CD4-positive, alpha-beta T cell treated with Interleukin-21 for 1 hour (primary cell): ENCODE measurements around the gene GRIP2.
A peak's percentile ranks its signal among the peaks of the same experiment; 100 is the strongest.

Experiments
- DNase-seq: peaks from one replicate; pipeline ENCODE4 v3.0.0-alpha.2; 2020

Gene GRIP2

DNA sequence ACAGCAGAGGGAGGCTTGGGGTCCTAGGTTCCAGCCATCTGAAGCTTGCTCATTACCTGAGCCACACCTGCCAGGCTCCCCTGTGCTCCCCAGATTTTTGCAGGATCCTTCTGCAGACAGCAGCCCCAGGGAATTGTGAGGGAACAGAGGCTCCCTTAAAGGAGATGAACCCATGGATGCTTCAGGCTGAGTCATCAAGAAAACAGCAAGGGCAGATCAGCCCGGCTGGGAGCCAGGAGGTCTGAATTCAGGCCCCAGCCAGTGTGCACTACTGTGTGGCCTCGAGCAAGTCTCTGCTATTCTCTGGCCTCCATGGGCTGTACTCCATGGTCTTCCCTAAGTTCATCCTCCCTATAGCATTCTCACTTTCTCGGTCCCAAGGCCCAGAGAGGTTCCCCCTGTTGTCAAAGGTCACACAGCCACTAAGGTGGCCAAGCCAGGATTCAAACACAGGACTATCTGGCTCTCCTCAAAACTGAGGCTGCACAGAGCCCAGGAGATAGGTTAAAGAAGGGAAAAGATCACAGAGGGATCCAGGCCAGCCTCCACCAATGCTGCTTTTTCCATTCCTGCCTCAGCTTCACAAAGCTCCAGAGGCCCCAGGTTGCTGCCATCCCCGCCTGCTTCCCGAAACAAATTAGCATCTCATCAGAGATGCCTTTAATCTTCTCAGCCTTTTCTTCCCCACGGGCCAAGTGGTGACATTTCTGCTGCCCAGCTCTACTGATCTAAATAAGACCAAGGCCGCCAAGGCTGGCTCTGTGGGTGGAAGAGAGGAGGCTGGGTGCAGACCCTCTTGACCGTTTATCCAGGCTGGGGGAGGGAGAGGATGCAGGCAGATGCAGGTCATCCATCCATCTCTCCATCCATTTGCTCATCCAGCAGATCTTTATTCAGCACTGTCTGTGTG, 21.2 kb upstream of the GRIP2 start:
- DNase-seq: no peak

DNA sequence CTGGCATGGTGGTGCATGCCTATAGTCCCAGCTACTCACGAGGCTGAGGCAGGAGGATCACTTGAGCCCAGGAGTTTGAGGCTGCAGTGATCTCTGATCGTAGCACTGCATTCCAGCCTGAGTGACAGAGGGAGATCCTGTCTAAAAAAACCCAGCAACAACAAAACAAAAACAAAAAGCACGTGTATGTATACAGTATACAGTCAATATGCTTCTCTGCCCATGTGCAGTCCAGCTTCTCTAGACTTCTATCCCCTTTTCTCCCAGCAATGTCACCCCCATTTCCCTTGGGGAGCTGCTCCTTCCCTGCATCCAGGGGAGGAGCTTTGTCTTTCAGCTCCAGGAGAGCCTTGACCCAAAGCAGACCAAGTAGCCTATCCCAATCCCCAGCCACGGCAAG, 20.0 kb upstream of the GRIP2 start:
- DNase-seq: no peak

DNA sequence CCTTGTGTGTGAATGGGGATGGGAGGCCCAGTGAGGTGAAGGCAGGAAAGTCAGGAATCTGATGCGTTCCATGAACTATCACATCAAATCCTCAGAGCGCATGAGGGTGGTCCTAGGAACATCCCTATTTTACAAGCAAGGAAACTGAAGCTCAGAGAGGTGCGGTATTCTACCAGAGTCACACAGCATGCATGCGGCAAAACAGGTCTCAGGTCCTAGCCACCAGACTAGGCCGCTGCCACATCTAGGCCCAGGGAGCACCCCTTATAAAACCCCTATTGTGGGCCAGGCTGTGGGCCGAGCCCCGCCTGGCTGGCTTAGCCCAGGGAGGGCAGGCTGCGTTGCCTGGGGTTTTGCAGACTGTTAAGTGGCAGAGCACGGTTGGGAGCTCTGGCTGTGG, 17.9 kb upstream of the GRIP2 start:
- DNase-seq: no peak

DNA sequence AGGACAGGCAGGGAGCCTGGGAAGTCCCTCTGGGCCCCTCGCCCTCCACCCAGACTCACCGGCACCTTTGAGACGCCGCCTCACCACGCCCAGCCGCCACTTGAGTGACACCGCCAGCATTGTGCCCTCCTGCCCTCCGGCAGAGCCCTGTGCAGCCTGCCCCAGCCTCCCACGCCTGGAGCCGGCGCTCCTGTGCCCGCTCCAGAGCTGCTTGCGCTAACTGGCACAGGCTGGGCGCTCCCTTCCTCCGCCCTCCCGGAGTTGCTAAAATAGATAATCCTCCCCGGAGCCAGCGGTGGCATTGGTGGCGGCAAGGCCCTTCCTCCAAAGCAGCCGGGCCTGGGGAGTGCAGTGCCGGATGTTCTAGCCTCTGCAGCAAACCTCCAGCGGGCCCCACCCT, 15.7 kb upstream of the GRIP2 start:
- DNase-seq: no peak

DNA sequence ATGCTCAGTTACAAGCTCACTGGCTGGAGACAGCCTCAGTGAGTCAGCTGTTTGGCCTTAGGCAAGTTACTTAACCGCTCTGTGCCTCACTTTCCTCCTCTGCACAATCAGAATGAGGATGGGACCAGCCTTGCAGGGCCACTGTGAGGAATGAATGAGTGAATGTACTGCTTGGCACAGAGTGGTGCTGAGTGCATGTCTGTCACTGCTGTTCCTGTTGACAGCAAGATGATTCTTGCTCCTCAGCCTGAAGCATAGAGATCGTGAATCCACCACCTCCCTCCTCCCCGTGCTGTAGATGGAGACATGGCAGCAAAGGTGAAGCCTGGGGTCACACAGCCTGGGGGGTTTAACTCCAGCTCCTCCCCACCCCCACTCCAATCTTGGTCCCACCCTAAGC, 14.6 kb upstream of the GRIP2 start:
- DNase-seq: no peak

DNA sequence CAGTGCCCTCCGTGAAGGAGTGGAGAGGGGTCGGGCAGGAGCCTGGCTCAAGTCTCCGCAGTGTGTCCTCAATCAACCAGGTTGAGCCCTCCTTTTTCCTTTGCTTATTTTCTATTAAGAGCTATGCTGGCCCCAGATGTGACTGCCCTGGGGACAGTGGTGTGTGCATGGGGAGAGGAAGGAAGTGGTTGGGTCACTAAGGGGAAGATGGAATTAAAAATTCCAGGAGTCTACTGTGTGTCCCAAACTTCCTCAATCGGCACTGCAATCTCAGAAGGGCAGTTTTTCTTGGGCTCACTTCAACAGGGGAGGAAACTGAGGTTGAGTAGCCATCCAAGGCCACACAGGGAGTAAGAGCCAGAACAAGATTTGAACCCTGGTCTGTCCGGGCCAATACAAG, 13.7 kb upstream of the GRIP2 start:
- no peak for DNase-seq

DNA sequence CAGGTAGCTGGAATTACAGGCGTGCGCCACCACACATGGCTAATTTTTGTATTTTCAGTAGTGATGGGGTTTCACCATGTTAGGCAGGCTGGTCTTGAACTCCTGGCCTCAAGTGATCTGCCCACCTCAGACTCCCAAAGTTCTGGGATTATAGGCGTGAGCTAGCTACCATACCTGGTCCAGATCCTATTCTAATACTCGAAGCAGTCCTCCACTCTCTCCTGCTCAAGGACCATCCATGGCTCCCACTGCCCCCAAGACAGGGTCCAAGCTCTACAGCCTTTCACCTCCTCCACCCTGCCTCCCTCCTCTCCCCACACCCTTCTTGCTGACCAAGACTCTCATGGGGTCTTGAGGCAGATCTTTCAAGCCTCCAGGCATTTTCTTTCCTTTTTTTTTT, 12.6 kb upstream of the GRIP2 start:
- DNase-seq: no peak

DNA sequence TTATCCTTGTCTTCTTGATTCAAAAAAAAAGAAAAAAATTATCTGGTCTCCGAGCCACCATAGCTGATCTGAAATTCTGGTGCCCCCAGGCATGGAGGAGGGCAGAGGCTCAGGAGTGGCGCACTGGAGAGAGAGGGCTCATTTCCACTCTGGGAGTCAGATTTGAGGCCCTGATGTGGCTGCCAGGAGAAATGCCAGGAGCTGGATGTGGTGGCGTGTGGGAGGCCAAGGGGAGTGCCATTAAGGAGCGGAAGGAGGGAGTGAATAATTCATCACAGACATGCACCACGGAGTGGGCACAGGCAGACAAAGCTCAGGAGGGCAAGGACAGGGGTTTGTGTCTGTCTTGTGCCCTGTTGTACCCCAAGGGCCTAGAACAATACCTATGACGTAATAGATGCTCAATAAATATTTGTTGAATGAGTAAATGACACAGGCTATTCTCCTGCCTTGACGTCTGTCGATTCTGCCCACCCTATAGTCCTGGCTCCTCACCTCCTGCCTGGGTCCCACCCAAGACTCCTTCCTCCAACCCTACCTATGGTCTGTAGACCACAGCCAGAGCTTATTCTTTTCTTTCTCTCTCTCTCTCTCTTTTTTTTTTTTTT, 12.0 kb upstream of the GRIP2 start:
- DNase-seq: no peak

DNA sequence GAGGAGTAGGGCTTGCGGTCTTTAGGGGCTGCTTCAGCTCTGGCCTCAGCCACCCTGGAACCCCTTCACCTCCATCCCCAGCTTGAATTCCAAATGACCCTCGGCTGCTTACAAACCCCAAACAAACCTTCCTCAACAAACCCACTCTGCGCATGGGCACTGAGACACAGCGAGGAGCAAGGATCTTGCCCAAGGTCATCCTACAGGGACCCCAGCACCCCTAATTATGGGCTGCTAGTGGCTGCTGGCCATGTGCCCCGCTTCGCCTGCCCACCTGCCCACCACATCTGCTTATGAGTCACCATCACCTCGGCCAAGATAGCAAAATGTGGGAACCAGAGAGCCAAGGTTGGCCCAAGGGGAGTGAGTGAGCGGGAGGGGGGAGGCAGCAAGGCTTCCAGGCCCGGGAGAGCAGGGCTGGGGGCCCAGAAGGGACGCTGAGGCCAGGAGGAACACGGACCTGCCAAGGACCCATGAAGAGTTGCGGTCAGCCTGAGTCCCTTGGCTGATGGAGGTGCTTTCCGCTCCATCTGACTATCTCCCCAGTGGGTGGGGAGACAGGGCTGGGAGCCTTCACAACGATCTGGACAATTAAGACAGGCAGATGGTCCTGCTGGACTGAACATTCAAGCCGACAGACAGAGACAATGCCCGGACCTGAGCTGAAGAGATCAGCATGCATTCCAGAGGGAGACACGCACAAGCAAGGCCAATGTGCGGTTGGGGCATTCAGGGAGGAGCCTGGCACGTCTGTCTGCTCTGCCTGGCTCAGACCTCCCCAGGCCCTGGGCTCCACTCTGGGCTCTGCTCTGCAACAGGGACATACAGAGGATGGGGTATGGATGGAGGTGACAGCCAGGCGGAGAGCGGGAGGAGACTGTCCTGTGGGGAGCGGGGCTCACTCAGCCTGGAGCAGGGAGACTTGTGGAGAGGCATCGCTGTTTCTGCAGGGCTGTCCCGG, 10.8 kb upstream of the GRIP2 start:
- no peak for DNase-seq

DNA sequence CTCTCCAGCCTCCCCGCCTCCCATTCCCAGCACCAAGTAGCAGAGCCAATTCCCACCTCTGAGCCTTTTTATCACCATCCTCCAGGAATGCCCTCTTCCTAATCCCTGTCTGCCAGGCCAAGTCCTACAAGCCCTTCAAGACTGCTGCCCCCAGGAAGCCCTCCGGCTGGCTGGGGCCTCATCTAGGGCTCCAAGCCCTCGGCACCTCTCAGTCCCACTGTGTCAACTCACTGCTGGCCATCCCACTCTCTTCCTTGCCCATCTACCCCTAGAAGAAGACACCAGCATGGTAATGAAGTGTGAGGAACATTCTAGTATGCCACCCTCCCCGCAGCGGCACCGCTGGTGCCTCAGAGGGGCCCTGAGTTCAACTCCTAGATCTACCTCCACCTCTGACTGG, 10.0 kb upstream of the GRIP2 start:
- DNase-seq: no peak

DNA sequence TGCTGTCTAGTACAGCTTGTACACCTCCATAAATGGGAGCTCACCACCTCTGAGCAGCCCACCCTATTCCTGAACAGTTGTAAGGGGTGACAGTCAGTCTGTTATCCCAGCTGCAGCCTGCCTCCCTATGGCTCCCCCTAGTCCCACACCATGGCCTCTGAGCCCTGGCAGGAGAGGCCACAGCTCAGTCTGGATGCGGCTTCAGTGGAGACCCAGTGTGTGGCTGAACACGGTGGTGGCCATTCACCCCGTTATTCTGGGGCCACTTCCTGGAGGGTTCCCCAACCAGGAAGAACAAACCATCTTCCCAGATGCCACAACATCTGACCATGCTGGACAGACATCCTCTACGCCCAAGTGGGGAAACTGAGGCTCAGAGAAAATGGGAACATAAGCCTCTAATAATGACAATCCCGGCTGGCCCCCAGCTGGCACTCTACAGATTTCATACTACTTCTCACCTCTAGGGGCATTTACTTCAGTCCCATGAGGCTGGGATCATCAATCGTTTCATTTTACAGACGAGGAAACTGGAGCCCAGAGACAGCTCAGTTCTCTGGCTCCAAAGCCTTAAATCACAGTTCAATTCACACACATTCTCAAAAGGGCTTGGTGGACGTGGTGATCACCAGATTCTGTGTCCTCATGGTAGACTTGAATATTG, 9.2 kb upstream of the GRIP2 start:
- DNase-seq: no peak

DNA sequence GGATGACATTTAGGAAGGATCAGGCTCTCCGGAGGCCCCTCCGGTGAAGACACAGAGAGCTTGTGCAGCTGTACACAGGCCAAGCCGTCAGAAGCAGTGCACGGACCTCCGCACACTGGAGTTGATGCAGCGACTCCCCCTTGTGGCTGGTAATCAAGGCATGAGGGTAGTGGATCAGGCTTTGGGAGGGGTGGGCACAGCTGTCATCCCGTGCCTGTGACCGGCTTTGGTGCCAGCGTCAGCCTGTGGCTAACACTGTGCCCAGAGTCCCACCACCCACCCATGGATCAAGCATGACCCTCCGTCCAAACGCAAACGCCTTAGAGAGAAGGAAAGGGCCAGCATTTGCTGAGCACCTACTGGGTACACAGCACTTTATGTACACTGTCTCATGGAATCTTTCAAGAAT, 8.2 kb upstream of the GRIP2 start:
- peak; percentile 25 for DNase-seq

DNA sequence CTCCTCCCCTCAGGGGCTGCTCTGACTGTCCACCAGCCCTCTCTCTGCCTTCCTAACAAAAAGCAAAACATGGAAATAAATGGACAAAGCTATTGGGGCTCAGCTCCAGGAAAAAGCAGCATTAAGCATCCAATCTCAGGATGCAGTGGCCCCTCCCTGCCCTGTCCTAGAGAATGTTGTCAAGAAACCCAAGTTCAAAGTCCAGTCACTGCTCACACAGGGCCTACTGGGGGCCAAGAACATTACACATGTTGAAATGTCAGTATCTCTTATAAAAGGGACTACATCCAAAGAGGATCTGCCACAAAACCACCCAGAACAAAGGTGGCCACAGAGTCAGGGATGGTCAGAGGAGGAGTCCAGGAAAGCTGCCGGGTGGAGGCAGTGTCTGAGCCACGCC, 7.6 kb upstream of the GRIP2 start:
- DNase-seq: no peak

DNA sequence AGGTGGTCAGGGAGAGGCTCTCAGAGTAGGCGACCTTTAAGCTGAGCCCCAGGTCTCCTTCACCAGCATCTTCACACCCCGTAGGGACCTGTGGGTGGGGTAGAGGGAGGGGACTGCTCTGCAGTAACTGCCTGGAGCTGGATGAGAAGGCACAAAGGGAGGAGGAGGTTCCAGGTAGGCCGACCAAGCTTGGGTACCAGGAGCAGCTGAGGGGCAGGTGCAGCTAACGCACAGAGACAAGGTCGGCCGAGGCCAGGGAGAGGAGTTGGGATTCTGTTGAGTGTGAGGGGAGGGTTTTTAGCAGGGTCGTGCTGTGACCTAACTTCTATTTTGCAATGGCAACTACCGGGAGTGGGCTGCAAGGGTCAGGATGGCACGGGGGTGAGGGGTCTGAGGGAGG, 5.9 kb upstream of the GRIP2 start:
- DNase-seq: no peak

DNA sequence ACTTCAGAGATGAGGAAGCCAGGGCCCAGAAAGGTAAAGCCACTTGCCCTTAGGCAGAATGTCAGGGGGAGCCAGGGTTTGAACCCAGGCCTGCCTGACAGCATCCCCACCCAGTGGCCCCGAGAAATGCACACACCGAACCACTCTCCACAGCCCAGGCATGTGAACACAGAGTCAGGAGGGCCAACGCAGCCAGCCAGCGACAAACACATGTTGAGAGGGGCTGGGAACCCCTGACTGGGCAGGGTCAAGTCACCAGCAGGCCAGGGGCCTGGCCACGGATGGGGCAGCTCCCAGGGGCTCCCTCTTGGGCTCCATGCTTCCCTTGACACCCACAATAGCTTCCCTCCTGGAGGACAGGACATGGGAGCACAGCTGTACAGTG, 5.1 kb upstream of the GRIP2 start:
- no peak for DNase-seq

DNA sequence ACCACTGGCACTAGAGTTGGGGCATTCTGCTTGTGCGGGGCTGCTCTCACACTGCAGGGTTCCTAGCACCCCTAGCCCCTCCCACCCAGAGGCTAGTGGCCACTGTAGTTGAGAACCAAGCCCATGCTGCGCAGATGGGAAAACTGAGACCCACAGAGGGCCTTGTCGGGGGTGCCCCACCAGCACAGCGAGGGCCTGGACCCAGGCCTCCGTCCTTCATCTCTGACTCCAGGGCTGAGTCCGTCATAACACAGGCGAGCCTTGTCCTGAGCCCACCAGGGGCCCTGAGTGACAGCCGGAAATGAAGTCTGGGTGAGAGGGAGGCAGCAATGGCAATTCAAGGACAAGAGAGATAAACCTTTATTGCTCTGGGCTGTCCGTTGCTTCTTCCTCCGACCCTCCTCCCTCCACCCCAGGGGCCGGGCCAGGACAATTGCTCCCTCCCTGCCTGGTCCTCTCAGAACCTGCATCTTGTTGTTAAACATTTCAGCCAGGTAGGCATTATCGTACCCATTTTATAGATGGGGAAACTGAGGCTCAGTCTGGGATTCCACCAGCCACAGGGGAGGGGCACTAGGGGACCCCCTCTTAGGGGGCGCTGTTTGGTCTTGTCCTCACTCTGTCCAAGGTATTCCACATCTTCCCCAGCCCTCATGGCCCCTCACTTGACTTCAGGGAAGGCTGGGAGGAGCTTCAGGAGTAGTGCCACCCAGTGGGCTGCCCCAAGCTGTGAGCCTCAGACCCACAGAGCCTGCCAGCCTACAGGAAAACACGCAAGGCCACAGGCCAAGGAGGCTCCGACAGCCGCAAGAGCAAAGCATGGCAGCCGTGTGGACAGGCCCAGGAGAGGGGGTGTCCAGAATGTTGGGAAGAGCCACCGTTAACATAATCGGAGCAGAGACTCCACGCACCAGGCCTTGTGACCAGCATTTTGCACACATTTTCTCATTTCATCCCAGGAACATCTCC, 4.4 kb upstream of the GRIP2 start:
- DNase-seq: no peak

DNA sequence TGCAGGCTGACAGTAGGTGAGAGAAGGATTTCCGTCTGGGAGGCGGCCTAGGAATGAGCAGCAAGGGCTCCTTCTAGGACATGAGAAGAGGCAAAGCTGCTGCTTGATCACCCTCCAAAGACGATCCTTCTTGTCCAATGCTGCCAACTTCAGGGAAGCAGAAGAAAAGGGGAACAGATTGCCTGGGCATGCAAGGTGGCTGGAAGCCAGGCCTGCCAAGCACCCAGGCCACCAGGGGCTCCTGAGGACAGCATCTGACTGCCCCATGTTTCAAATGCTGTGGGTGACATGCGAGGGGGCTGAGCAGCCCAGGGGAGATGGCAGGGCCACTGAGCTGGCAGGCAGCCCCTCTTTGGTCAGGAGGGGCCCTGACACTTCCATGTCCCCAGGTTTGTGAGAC, 3.3 kb upstream of the GRIP2 start:
- no peak for DNase-seq

DNA sequence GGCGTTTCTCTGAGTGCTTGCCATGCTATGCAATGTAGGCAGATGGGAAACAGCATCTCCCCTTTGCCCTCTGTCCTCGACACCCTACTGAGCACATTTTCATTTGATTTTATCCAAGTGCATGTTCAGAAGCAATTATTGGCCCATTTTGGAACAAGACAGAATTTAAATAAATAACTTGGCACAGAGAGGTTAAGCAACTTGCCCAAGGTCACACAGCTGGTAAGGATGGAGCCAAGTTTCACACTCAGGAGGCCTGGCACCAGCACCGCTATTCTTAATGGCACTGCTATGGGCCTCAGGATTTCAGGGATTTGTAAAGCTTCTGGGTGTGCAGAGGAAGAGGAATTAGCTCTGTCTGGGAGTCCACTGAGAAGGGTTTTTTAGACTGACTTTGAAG, 2.5 kb upstream of the GRIP2 start:
- no peak for DNase-seq

DNA sequence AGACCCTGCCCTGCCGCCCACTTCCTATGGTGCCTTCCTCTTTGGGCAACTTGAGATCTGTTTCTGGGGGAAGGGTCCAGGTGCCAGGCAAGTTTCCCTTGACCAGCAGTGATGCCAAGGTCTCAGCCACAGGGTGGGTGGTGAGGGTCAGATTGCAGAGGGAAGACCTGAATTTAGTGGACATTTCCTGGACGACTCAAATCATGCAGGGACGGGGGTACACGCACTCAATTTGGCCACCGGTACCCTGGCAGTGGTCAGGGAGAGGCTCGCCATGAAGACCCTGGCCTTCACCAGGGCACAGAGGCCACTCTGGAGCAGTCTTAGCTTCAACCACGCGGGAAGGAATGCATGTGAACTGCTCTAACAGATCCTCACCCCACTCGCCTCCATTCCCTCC, 1.5 kb upstream of the GRIP2 start:
- DNase-seq: no peak

DNA sequence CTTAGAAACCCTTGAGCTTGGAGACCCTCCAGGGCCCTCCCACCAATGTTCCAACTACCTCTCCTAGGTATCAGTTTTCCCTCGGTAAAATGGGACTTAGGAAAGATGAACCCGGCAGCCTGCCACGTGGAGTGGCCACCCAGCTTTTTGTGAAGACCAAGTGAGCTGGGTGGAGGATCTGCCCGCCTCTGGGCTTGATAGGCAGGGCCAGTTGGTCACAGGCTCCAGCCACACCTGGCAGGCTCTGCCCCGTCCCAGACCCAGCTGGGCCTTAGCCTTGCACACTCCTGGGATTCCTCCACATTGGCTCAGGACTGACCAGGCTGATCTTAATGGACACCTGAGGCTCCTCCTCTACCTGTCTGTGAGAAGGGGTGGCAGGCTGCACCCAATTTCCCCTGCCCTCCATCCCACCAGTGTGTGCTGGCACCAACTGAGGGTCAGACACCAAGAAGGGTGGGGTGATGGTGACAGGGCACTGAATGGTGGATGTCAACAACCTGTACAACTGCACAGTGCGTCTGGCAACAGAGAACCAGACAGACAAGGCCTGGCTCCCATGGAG, 761 bp upstream of the GRIP2 start:
- no peak for DNase-seq

DNA sequence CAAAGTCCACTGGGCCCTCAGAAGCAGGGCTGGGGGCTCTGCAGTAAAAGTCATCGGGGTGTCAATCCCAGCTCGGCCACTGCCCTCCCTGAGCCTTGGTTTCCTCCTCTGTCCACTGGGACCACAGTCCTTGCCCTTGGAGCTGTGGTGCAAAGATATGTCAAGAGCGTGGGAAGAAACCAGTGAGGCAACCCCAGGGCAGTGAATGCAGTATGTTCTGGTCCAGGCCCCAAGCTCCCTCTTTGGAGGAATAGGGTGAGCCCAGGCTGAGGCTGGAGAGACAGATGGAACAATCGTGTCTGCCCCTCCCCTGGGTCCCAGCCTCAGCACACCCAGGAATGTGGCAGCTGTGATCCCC, 779 bp downstream of the GRIP2 start:
- no peak for DNase-seq
